ENCODE results near the gene ZNF423.

The ZNF423 gene

DNA sequence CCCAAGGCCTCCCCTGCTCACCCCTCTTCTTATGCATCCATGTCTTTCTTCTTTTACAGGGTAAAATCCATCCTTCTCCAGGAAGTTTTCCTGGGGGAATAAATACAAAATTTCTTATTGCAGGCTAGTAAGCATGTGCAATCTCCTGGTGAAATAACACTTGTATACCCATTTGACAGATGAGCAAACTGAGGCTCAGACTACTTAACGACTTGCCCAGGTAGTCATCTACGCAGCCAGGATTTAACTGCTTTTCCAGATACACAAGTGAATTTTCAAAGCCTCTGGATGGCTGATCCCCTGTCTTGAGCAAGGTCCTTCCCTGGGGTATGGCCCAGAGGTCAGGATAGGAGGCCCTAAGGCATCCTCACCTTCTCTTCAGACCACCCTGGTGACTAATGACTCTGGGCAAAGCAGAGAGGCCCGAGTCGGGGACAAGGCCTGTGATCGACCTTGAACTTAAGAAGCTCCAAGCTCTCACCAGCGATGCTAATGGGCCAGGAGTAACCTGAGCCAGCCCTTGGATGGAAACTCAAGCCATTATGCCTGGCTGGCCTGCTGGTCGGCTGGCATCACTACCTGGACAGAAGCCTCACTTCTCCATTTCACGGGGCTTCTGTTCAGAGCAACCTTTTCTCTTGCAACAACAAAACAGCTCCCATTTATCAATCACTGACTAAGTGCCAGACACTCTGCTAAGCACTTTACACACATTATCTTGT is 33.1 kb downstream of the ZNF423 start:
- no peak for DNase-seq

DNA sequence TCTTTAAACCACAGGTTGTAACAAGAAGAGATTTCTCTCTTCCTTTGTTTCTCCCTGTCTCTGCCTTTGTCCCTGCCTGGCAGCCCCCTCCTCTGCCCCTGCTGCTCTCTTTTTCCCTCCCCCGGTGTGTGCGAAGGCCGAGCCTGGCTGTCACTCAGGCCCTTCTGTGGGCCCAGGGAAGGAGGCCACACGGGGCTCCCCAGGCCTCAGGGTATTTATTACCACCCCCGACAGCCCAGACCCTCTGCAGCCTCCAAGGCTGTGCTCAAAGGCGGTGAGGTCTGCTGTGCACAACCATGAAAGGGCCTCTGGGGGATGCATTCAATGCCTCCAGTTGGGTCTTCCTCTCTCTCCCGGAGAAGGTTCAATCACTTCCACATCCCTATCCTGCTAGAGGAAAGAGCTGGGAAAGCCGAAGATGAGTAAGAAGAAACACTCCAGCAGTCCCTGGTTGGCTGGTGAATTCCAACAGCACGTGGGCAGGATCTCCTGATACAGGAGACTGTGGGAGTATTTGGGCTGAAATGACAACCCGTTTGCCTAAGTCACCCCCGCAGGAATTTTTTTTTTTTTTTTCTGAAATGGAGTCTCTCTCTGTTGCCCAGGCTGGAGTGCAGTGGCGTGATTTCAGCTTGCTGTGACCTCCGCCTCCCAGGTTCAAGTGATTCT is 34.2 kb downstream of the ZNF423 start:
- no peak for DNase-seq

DNA sequence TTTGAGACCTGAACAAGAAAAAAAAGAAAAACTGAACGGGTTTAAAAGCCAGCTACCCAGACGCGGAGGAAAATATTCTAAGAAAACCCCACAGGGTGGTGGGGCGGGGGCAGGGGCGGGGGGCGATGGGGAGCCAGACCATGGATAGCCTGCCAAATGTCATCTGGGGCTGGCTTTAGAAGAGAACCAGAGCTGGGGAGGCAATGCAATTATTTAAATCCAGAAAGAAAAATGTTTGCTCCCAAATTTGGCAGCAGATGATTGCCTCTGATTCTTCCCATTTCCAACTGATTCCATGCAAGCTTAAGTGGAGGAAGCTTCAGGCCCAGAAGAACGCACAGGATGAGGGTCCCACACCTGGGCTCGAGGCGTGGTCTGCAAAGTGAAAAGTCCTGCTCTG is 34.8 kb downstream of the ZNF423 start:
- no peak for DNase-seq

- no peak for DNase-seq
Measured at GRCh38 chr16:49817754-49818507, 38.0 kb downstream of the ZNF423 start.

DNA sequence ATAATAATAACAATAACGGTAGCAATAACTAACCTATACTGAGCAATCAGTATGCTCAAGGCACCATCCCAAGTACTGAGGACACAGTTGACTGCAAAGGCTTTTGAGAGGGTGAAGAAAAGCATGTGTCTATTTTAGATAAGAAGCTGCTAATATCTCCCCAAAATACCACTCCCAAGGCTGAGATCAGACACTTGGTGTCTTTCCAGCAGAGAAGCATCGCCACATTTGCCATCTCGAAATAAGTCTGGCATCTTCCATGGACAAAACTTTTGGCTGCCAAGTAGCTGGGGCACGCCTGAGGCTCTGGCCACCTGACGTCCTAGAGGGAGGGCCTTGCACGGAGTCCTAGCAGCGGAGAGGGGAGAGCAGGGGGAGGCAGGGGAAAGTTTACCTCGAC is 39.0 kb downstream of the ZNF423 start:
- no peak for DNase-seq

DNA sequence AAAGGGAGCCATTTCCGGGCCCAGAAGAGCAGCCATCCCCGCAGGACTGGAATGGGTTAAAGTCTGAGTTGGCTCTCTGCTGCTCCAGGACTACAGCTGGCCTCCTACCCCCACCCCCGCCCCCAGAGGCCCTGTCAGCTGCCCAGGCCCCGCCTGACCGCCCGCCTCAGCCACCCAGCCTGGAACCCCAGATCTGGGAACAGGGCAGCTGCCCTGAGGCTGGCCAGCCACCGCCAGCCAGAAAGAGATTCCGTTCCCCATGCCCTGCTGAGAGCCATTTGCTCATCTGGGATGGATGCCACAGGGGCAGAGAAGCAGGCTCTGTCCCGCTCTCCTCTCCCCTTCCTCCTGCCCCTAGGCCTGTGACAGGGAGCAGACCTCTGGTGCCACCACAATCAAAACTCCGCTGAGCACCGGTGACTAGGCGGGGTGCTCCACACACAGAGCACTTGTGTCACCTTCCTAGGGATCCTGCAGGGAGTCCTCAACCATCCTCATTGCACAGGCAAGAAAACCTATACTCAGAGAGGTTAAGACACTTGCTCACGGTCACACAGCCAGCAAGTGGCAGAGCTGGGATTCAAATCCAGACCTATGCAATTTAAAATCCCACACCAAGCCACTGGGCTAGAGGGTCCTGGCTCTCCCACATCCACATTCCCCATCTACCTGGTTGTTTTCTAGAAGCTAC is 44.1 kb downstream of the ZNF423 start:
- no peak for DNase-seq

DNA sequence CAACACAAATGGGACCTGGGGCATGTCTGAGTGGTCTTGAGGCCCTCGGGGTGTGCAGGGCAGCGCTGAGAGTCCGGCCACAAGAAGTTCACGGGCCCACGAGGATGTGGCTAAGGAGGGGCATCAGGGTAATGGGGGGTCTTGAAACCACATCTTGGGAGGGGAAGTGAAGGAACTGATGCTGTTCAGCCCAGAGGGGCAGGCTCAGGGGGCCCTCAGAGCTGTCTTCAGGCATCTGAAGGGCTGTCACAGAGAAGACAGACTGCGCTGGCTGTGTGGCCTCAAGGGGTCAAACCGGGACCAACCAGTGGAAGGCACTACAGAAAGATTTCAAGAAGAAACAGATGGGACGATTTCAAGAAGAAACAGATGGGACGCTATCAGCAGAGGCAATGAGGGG is 45.1 kb downstream of the ZNF423 start:
- no peak for DNase-seq

- no peak for DNase-seq
Measured at GRCh38 chr16:49809561-49809960, 46.4 kb downstream of the ZNF423 start.

DNA sequence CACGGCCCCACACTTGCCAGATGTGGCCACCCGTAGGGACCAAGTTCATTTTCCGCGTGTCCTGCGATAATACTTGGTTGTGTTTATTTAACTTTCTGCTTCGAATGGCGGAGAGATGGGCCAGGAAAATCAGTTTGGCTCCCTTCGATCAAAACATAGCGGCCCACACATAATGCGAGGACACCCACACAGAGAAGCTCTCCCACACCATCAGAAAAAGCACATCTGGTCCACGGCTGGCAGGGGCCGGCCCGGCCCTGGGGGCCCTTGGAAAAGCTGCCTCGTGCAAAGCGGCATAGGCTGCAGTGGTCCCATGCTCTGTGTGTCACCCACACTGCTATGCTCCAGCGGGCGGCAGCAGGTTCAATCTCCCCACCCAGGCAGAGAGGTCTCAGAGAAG is 46.9 kb downstream of the ZNF423 start:
- no peak for DNase-seq

DNA sequence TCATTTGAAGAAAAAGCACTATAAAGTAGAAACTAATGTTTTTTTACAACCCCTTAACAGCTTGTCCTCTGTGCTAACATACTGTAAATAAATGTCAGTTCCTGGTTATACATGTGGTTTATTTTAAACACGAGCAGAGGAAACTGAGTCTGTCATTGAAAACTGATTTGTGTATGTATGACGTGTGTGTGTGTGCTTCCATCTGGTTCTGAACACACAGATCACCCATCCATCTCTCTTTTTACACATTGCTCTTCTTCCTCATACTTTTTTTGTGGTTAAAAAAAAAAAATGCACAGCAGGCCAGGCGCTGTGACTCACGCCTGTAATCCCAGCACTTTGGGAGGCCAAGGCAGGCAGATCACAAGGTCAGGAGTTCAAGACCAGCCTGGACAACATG is 49.5 kb downstream of the ZNF423 start:
- DNase-seq, result no peak

- DNase-seq, result no peak
Measured at GRCh38 chr16:49801290-49801689, 54.6 kb downstream of the ZNF423 start.

- no peak for DNase-seq
Measured at GRCh38 chr16:49800876-49801275, 55.0 kb downstream of the ZNF423 start.

DNA sequence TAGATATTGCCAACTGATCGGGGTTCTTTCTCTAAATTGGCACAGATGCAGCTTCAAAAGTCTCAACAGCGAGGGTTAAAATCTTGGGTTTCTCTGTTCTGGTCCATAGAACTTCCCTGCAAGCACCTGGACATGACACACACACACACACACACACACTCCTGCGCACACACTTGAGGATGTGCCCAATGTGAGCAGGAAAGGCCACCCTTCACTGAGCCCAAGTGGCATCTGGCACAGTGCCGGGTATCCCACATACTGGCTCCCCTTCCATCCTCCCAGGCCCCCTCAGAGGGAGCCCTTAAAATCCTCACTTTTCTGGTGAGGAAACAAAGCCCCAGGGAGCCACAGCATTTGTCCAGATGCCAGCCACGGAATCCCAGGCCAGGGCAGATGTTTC is 55.5 kb downstream of the ZNF423 start:
- no peak for DNase-seq

- DNase-seq, result no peak
Measured at GRCh38 chr16:49799172-49799571, 56.7 kb downstream of the ZNF423 start.

DNA sequence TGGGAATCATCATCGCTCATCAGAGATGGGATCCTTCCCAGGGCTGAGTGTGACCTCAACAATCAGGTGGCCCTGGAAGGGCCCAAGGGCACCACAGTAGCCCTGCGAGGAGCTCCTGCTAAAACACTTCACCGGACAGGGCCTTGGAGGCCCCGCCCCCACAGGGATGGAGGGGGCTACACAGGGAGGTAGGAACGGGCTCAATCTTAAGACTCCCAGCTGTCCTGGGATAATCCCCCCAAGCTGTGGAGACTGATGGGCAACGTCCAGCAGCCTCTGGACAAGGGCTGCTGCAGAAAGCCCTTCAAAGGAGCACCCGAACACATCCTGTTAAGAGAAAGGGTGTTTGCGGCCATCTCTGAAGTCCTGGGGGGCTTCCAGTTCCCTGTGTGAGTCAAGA is 60.4 kb downstream of the ZNF423 start:
- no peak for DNase-seq

DNA sequence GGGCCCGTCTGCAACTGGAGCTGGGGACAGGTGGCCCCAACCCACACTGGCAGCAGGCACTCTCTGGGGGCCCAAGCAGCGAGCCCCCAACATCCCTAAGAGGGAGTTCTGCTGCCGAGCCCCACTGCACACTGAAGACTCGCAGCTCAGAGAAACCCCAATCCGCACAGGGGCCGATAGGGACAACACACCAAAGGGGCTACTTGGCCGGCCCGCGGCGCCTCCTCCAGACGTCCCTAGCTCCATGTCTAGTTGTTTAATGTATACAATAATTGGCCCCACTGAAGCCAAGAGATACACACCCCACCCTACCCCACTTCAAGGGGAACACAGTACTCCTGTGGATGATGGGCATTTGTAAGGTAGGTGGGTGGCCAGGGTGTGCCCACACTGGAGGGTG is 62.7 kb downstream of the ZNF423 start:
- DNase-seq, result no peak

DNA sequence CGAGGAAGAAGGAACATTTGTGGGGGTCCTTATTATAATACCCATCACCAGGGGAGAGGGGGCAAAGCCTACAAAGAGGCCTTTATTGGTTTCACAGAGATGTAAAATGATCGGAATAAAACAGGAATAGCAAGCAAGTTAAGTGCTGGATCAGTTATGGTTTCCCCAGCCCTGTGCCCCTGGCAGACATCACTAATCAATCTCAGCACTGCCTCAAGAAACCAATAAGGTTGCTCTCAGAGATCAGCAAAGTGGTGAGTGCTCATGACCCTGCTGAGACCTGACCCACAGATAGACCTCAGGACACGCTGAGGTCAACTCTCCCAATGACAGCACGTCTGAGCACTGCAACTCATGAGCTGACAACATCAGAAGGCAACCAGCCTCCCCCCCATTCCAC is 66.3 kb downstream of the ZNF423 start:
- DNase-seq, result no peak

- DNase-seq, result no peak
Measured at GRCh38 chr16:49788986-49789385, 66.9 kb downstream of the ZNF423 start.

DNA sequence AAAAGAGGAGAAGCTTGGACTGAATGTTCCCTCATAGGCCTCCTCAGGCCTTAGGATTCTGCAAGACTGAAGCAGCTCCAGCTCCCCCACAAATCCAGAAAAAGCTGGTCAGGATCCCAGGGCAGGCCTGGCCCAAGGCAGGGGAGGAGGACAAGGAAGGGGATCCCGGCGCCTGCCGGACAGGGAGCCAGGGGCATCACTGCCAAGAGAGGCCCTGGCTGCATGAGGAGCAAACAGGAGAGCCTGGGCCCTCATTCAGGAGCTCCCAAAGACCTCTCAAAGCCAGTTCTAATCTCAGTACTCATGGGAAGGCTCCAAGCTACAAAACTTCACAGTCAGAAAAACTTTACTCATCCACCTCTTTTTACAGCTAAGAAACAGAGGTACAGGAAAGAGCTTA is 67.3 kb downstream of the ZNF423 start:
- no peak for DNase-seq

DNA sequence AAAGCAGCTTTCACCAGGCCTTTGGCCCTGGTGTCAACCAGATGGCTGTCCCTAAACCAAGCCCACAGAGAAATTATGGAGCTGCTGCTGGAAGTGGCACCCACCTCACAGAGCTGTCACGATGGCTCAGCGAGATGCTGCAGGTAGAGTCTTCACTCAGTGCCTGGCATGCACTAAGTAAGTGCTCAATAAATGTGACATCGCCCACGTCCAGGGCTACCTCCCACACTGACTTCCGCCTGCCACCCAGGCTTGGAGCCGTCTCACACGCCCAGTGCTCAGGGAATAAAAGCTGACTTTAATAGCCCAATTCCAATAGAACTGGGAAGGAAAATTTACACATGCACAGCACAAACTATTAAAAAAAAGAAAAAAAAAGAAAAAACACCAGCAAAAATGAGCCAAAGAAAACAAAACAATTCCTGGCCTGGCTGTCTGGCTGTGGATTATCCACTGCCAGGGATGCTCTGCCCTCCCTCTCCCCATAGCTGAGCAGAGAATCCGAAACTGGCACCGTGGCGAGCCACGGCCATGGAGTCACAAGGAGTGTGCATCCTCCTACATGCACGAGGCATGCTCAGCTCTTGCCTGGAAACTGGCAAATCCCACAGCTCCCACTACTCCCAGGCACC is 68.9 kb downstream of the ZNF423 start:
- DNase-seq, result no peak

DNA sequence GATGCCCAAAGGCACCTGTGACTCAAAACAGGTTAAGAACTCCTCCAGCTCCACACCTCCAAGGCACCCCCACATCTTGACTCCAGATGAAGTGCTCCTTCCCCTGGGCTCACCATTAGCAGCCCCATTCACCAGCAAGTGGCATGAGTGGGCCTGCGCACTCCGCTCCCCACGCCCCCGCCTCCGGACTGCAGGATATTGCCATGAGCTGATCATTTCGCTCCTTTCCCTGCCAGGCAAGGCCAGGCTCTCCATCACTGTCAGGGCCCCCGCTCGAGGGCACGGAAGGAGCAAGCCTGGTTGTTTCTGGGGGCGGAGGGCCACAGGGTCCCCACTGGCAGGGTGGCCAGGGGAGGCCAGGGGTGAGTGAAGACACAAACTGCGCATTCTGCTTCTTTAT is 69.9 kb downstream of the ZNF423 start:
- no peak for DNase-seq

DNA sequence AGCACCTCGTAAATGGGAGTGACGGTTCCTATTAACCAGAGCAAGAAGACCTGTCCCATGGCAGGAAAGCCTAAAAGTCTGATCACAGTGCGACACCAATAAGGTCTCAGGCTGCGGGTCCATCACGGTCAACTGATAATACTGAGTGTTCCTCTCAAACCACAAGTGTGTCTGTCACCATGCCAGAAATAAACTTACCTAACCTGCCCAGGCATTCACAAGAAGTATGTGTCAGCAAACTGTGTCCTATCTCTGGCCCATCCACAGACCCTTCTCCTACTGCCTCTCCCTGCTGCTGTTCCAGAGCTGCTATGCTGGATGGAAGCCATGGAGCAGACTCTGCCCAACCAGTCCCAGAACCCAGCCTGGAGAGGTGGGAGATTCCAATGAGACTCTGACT is 73.5 kb downstream of the ZNF423 start:
- DNase-seq, result no peak

- no peak for DNase-seq
Measured at GRCh38 chr16:49781401-49781800, 74.5 kb downstream of the ZNF423 start.

All from NCI-H526 (cell line).